Motor neuron (in vitro differentiated cells): Measurements from ENCODE around the gene PLAC8L1. TPM values are rescaled to one million over a fixed set of nuclear protein-coding genes. Genes with fewer than 3 reads are reported as not detected.

ENCODE experiments used
- ATAC-seq, 8 experiments: fragments of 200-7000 bp; cut with Tn5 transposase; replicated peaks in 6 of 8; 2 replicates each; pipeline ENCODE4 v1.8.0; 2021; ENCODE audit warnings: mild to moderate bottlenecking in 8 of 8, moderate library complexity in 8 of 8
- H3K27ac ChIP-seq, 2 donors: fragments of 250-450 bp; sonication (Bioruptor Pico); 2 replicates each; pipeline ENCODE4 v1.9.0; 2021; ENCODE audit warnings: antibody characterized with exemption in 2 of 2, mild to moderate bottlenecking in 2 of 2, moderate library complexity in 1 of 2
- H3K4me1 ChIP-seq, 2 donors: fragments of 250-450 bp; sonication (Bioruptor Pico); replicated peaks in 1 of 2; 2 replicates each; pipeline ENCODE4 v1.6.1; 2021; ENCODE audit warnings: antibody characterized with exemption in 2 of 2, mild to moderate bottlenecking in 2 of 2, moderate library complexity in 1 of 2
- H3K4me3 ChIP-seq, 5 donors: fragments of 250-450 bp; sonication (Bioruptor Pico); 2 replicates each; pipeline ENCODE4 v1.9.0; 2021; ENCODE audit warnings: antibody characterized with exemption in 5 of 5, mild to moderate bottlenecking in 5 of 5, moderate library complexity in 4 of 5
- WGBS, 10 experiments: fragments of 450-650 bp; shearing (Covaris generic); methylation state at CpG; one replicate each; pipeline ENCODE4 v1.0.0; 2022; 5-methylcytosine and 5-hydroxymethylcytosine counted together
- in situ Hi-C, 9 experiments: fragments of 400-800 bp; cut with MboI; loops; one replicate each; pipeline ENCODE4 v1.15.0; 2021; ENCODE audit warnings: low sequenced_read_pairs in 9 of 9, low pct_unique_long_range_greater_than_20kb in 2 of 9; ENCODE audit not compliant: unreplicated experiment in 9 of 9
- total RNA-seq, 8 experiments: library from RNA; unstranded; fragments of 300-600 nt; gene quantifications; 2 replicates each; pipeline versions ENCODE4 v1.2.3 to v1.2.4, GENCODE V29; 2022

Gene PLAC8L1
- total RNA-seq, 8 experiments from 2014 or later, result 0.38 to 2.0 (median 0.95) TPM

DNA sequence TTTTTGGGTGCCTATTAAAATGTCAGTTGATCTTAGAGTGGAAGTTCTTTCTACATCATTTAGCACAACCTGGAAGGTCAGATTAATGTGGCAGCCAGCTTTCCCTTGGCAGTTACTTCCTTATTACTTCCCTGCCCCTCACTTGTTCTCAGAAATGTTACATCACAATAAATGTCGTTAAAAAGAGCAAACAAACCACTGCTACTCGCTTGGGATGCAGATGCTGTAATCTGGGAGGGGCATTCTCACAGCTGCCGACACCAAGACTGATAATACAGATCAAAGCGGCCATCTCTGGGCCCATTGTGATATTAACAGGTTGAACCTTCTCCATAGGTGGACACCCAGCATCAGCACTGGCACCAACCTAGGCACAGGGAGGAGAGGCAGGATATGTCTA is 29.3 kb downstream of the PLAC8L1 start:
- Histone ChIP-seq H3K4me1 (peaks cover 1 to 5% of the 10 kb centered on the region in 2 donors), H3K4me3 (no peak overlapping the region), H3K27ac (no peak overlapping the region)
- peak in 6 of 8 experiments; percentile 26 to 65 (median 46) for ATAC-seq
- in situ Hi-C loops, result no loop called here
- WGBS, 10 experiments, result 6 to 53% (median 26%) methylated on average over 2 to 4 of the region's 4 CpGs; no CpG with 5 or more reads in 2 of the 10 experiments

DNA sequence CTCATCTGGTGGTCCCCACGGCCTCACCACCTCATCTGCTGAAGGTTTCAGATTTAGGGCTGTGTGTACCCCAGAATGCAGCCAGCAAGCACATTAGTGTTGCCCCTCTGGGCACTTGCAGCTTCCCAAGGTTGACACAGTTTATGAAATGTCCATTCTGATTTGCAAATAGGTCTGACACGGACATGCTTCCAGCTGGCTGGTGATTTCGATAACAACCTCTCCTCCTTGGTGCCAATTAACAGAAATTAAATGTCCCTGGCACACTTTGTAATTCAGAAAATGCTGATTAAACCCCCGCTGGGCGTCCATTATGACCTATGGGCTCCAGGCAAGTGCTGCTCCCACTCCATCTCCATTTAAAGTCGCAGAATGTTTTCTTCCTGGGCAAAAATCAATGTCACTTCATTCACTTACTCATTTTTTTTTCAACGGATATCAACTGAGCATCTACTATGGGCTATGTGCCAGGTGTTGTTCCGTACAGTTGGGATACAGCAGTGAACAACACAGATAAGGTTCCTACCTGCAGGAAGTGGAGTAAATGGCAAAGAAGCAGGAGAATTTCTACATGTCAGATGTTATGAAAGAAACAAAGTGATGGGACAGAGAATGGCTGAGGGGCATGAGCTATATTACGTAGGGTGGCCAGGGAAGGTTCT is 32.0 kb downstream of the PLAC8L1 start:
- 0 to 46% (median 23%) methylated on average over 1 to 9 of the region's 9 CpGs for WGBS, 10 experiments
- in situ Hi-C loops, result loop anchor here in 2 of 9 experiments (25.0 kb wide), 2 partner anchors 1861 to 1886 kb away; no protein-coding TSS in a partner anchor
- H3K27ac ChIP-seq, result no peak overlapping the region

DNA sequence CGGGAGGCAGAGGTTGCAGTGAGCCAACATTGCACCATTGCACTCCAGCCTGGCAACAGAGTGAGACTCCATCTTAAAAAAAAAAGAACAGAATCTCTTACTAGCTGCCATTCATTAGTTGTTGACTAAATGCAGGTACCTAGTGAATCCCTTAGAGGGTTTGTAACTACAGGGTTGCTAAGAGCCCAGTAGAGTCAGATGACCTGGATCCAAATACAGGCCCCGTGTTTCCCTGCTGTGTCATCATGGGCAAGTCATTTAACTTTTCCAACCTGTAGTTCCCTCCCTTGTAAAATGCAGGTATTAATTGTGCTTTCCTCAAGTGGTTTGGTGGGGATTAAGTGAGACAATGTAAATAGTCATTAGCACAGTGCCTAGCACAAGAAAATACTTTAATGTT is 32.8 kb downstream of the PLAC8L1 start:
- H3K27ac ChIP-seq, result no peak overlapping the region
- ATAC-seq, result peak in 1 of 8 experiments; percentile 31
- H3K4me1 ChIP-seq, result peaks cover 0 to 5% of the 10 kb centered on the region in 2 donors
- in situ Hi-C loops, result loop anchor here in 2 of 9 experiments (25.0 kb wide), 2 partner anchors 1860 to 1885 kb away; no protein-coding TSS in a partner anchor
- WGBS, 10 experiments, result 0 to 80% (median 40%) methylated on average over 1 of the region's 2 CpGs; no CpG with 5 or more reads in 5 of the 10 experiments
- H3K4me3 ChIP-seq, result no peak overlapping the region

More for the DNA sequence above, 32.0 kb downstream of the PLAC8L1 start:
- peak in 2 of 8 experiments; percentile 24 to 47 for ATAC-seq
- no peak overlapping the region for H3K4me3 ChIP-seq
- H3K4me1 ChIP-seq, result peaks cover 0 to 5% of the 10 kb centered on the region in 2 donors

DNA sequence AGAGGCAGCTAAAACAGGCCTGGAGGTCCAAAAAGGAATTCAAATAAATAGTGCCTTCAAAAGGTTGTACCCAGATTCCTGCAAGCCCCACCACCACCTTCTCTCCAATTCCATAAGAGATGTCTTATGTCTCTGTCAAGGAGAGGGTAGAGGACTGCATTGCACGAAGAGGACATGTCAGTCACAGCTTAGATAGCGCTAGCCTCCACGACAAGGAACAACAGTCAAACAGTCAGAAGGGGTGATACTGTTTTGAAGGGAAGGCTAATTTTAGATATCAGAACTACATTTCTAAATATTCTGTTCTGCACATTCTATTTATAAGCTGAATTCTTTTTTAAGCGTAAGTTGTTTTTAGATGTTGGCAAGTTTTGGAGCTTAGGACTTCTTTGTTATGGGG is 34.2 kb downstream of the PLAC8L1 start:
- H3K4me3 ChIP-seq, result no peak overlapping the region
- ATAC-seq, result no peak
- in situ Hi-C loops, result loop anchor here in 2 of 9 experiments (25.0 kb wide), 2 partner anchors 1859 to 1884 kb away; no protein-coding TSS in a partner anchor
- peaks cover 0 to 3% of the 10 kb centered on the region in 2 donors for H3K4me1 ChIP-seq
- H3K27ac ChIP-seq, result no peak overlapping the region
- 50 to 100% (median 90%) methylated on average over 1 to 4 of the region's 4 CpGs; no CpG with 5 or more reads in 1 of the 10 experiments for WGBS, 10 experiments

DNA sequence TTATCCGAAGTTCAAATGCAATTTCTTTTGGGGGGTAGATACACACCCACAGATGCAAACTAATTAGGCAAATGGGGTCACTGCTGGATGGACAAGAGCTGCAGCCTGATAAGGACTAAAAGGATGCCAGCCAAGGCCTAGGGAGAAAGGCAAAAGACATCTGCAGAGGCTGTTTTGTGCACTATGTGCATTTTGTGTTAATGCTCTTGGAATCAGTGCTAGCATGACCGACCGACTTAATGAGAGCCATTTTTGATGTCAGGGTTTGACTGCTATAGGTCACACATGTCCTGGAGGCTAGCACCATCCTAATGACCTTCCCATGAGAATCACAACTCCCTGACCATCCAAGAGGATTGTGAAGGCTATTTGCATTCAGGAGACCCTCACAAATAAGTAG is 34.6 kb downstream of the PLAC8L1 start:
- peak in 3 of 8 experiments; percentile 50 to 70 (median 61) for ATAC-seq
- in situ Hi-C loops, result loop anchor here in 2 of 9 experiments (25.0 kb wide), 2 partner anchors 1858 to 1883 kb away; no protein-coding TSS in a partner anchor
- H3K4me1 ChIP-seq, result no peaks in the 10 kb centered on the region
- 0 to 100% (median 72%) methylated on average over 1 to 3 of the region's 3 CpGs; no CpG with 5 or more reads in 2 of the 10 experiments for WGBS, 10 experiments
- no peak overlapping the region for H3K27ac ChIP-seq
- H3K4me3 ChIP-seq, result no peak overlapping the region

DNA sequence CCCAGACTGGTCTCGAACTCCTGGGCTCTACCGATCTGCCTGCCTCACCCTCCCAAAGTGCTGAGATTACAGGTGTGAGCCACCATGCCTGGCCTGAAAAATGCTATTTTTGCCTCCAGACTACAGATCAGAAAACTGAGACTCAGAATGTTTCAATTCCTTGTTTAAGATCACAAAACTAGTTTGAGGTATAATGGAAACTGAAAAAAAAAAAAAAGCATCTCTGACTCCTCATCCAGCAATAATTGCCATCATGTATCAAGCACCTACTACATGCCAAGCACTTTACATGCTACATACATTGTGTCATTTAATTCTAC is 35.6 kb downstream of the PLAC8L1 start:
- 81 to 100% (median 93%) methylated on average over 2 of the region's 2 CpGs; no CpG with 5 or more reads in 6 of the 10 experiments for WGBS, 10 experiments
- Histone ChIP-seq H3K4me1 (no peaks in the 10 kb centered on the region), H3K27ac (no peak overlapping the region), H3K4me3 (no peak overlapping the region)
- ATAC-seq, result no peak
- in situ Hi-C loops, result loop anchor here in 2 of 9 experiments (25.0 kb wide), 2 partner anchors 1857 to 1882 kb away; no protein-coding TSS in a partner anchor

DNA sequence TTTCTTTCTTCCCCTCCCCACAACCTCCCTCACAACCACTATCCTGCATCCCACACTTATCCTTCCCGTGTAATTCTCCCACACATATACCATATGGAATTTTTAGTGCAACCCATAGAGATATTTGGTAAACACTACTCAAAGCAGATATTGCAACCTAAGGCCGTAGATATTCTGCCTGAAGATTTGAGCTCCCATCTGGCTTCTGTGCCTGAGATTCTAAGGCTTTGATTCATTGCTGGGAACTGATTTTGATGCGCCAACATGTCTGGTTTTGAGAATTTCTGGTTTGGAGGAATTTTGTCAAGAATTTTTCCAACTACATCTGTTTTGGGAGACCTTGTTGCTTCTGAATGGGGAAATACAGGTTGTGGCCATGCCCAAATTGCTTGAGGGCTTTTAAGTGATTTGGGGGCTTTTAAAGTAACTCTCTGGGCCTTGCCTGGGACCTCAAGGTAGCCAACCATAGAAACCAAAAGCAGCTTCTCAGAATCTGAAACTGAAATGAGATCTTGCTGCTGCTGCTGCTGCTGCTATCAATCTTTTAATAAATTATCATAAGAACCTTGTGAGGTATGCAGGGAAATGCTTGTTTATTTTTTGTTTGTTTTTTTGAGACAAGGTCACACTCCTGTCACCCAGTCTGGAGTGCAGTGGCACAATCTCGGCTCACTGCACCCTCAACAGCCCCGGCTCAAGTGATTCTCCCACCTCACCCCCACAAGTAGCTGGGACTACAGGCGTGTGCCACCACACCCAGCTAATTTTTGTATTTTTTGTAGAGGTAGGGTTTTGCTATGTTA is 36.2 kb downstream of the PLAC8L1 start:
- Histone ChIP-seq H3K27ac (no peak overlapping the region), H3K4me1 (no peaks in the 10 kb centered on the region), H3K4me3 (no peak overlapping the region)
- no peak for ATAC-seq
- in situ Hi-C loops, result loop anchor here in 2 of 9 experiments (25.0 kb wide), 2 partner anchors 1857 to 1882 kb away; no protein-coding TSS in a partner anchor
- WGBS, 10 experiments, result 58 to 100% (median 77%) methylated on average over 1 to 6 of the region's 6 CpGs; no CpG with 5 or more reads in 1 of the 10 experiments

DNA sequence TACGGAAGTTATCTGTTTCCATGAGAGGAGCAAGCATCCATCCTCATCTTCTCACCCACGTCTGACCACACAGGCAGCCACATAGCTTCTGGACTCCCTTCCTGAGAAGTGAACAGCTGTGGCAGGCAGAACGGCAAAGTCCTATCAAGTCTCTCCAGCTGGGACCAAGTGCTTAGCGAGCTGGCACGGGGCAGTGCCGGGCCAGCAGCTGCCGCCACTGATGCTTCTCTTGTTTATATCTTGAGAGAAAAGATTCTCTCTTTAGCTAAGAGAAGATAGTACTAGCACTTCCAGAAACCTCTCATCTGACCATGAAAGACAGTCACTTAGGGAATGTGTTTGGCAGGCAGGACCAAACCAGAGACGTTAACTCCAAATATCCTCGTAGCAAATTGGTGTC is 37.2 kb downstream of the PLAC8L1 start:
- ATAC-seq, result no peak
- H3K4me1 ChIP-seq, result no peaks in the 10 kb centered on the region
- H3K4me3 ChIP-seq, result no peak overlapping the region
- WGBS, 10 experiments, result 40 to 92% (median 83%) methylated on average over 1 to 5 of the region's 9 CpGs; no CpG with 5 or more reads in 5 of the 10 experiments
- H3K27ac ChIP-seq, result no peak overlapping the region
- in situ Hi-C loops, result loop anchor here in 2 of 9 experiments (25.0 kb wide), 2 partner anchors 1856 to 1881 kb away; no protein-coding TSS in a partner anchor

DNA sequence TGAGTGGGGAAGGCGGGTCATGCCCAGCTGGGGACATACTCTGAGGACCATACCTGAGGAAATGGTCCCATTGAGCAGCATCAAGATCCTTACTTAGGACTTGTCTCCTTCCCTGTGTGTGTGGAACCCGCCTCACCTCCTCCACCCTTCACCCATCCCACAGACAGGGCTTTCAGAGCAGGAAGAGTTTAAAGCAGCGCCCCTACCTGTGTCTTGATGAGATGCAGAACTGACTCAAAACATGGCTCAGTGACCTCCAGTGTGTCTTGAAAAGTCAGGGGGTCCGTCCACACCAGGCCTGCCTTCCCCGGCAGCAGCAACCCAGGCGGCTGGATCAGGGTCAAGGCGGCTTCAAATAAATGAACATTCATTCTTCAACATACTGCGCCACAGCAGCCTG is 38.4 kb downstream of the PLAC8L1 start:
- in situ Hi-C loops, result loop anchor here in 2 of 9 experiments (25.0 kb wide), 2 partner anchors 1855 to 1880 kb away; no protein-coding TSS in a partner anchor
- no peak overlapping the region for H3K27ac ChIP-seq
- no peak overlapping the region for H3K4me3 ChIP-seq
- 80 to 100% (median 91%) methylated on average over 1 to 5 of the region's 8 CpGs; no CpG with 5 or more reads in 5 of the 10 experiments for WGBS, 10 experiments
- no peak for ATAC-seq
- H3K4me1 ChIP-seq, result no peaks in the 10 kb centered on the region

DNA sequence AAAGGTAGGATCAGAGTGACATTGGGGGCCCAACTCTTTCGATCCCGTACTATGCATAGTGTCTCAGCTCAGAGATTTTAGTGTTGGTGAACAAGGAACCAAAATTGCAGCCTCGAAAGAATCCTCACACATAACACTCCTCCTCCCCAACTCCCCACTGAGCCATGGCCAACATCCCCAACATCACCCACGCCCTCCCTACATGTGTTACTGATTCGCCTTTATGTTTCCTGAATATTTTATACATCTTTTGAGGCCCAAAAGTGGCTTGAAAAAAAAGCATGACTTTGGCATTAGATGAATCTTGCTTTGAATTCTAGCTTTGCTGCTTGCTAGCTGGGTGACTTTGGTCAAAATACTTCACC is 45.2 kb downstream of the PLAC8L1 start:
- Histone ChIP-seq H3K27ac (no peak overlapping the region), H3K4me3 (no peak overlapping the region), H3K4me1 (peaks cover 0 to 13% of the 10 kb centered on the region in 2 donors)
- in situ Hi-C loops, result loop anchor here in 2 of 9 experiments (25.0 kb wide), 2 partner anchors 1848 to 1873 kb away; no protein-coding TSS in a partner anchor
- ATAC-seq, result peak in 2 of 8 experiments; percentile 32 to 38
- WGBS, 10 experiments, result 0 to 94% (median 82%) methylated on average over 1 to 4 of the region's 5 CpGs; no CpG with 5 or more reads in 4 of the 10 experiments

DNA sequence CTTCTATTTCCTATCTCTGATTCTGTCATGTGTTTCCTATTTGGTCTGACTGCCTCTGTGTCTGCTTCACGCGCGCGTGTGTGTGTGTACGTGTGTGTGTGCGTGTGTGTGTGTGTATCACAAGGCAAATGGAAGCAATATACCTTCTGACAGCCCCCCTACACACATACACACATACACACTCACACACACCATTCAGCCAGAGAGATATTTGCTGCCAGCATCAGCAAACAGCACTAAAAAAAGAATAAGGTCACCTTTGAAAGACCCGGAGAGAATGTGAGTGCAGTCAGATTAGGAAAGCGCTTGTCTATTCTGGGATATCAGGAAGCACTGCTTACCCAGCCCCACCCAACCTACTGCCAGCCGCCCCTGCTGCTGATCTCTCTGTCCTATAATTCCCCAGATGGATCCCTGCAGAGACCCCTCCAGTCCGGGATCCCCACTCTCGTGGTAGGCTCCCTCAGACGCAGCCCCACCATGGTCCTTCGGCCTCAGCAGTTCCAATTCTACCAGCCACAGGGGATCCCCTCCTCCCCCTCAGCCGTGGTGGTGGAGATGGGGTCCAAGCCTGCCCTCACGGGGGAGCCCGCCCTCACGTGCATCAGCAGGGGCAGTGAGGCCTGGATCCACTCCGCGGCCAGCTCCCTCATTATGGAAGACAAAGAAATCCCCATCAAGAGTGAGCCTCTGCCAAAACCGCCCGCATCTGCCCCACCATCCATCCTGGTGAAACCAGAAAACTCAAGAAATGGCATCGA is 45.7 kb downstream of the PLAC8L1 start:
- Histone ChIP-seq H3K4me1 (peaks cover 0 to 13% of the 10 kb centered on the region in 2 donors), H3K4me3 (no peak overlapping the region), H3K27ac (no peak overlapping the region)
- WGBS, 10 experiments, result 70 to 95% (median 88%) methylated on average over 1 to 9 of the region's 22 CpGs; no CpG with 5 or more reads in 3 of the 10 experiments
- peak in 5 of 8 experiments; percentile 39 to 79 (median 63) for ATAC-seq
- in situ Hi-C loops, result loop anchor here in 2 of 9 experiments (25.0 kb wide), 2 partner anchors 1847 to 1872 kb away; no protein-coding TSS in a partner anchor

DNA sequence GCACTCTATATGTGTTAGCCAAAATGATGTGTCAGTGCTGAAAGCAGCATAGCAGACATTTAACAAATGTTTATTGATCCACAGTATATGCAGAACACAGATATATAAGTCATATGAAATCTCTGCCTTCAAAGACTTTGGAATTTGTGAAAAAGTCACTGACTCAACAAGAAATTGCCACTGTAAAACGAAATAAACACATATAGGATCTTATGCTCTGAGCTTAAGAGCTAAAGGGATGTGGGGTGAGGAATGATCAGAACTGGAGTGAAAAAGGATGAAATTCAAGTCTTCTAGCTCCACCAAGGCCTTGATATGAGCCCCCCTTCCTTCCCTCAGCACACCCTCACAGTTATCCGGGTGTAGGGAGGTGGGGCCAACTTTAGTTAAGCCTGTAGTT is 49.9 kb downstream of the PLAC8L1 start:
- Histone ChIP-seq H3K27ac (no peak overlapping the region), H3K4me3 (no peak overlapping the region), H3K4me1 (peaks cover 0 to 13% of the 10 kb centered on the region in 2 donors)
- in situ Hi-C loops, result loop anchor here in 2 of 9 experiments (25.0 kb wide), 2 partner anchors 1843 to 1868 kb away; no protein-coding TSS in a partner anchor
- WGBS, 10 experiments, result 0 to 80% (median 17%) methylated on average over 1 to 2 of the region's 2 CpGs; no CpG with 5 or more reads in 1 of the 10 experiments
- no peak for ATAC-seq
